Adipose tissue (tissue), 3 donors: Measurements from ENCODE around the gene HK1. TPM values are rescaled to one million over a fixed set of nuclear protein-coding genes. Genes with fewer than 3 reads are reported as not detected.
"Not testable (repeated sequence)": the region's sequence is repeated elsewhere in the genome, so short reads cannot be mapped to it uniquely, and the experiment has no call there.

Experiments used
- H3K27ac ChIP-seq: one replicate; pipeline ENCODE4 v1.5.1; 2013; ENCODE audit warnings: low read depth, low read length
- WGBS, 3 donors: extraction: QIAGEN DNeasy Blood & Tissue Kit; methylation state at CpG; one replicate each; pipeline ENCODE4 v1.1.7; 2013; 5-methylcytosine and 5-hydroxymethylcytosine counted together
- polyA plus RNA-seq, 3 donors: library from polyadenylated mRNA; stranded (reverse); fragments of 200-250 nt; gene quantifications; one replicate each; pipeline ENCODE4 v1.2.3, GENCODE V29; 2013
- donor health status: healthy with polysubstance abuse.
- donor health status: Bipolar disorder and iron deficiency.
- donor health status: healthy.

The HK1 gene
- polyA plus RNA-seq, 3 donors: 12.2 to 52.5 (median 29.6) TPM

DNA sequence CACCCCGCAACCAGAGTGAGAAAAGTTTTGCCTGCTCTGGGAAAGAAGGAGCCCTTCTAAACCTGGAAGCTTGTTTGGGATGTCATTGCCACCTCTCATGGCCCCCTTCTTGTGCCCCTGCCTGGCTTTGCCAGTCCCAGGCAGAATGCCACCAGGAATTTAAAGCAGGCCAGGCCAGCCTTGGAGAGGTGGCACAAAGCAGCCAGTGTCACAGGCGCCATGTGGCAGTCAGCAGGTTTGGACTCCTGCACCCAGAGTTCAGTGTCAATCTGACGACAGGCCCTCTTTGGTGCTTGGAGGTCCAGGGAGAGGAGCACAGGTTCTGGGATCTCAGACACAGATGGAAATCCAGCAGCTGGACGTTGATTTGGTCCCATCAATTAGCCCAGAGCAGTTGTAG, 12.7 kb downstream of the HK1 start:
- WGBS, 3 donors: 83 to 93% (median 92%) methylated on average over 4 of the region's 4 CpGs
- no peak overlapping the region for H3K27ac ChIP-seq

GRCh38 chr10:69292459-69292858, 14.2 kb downstream of the HK1 start:
- H3K27ac ChIP-seq: no peak overlapping the region
- WGBS, 3 donors: 57 to 71% (median 63%) methylated on average over 3 of the region's 3 CpGs

DNA sequence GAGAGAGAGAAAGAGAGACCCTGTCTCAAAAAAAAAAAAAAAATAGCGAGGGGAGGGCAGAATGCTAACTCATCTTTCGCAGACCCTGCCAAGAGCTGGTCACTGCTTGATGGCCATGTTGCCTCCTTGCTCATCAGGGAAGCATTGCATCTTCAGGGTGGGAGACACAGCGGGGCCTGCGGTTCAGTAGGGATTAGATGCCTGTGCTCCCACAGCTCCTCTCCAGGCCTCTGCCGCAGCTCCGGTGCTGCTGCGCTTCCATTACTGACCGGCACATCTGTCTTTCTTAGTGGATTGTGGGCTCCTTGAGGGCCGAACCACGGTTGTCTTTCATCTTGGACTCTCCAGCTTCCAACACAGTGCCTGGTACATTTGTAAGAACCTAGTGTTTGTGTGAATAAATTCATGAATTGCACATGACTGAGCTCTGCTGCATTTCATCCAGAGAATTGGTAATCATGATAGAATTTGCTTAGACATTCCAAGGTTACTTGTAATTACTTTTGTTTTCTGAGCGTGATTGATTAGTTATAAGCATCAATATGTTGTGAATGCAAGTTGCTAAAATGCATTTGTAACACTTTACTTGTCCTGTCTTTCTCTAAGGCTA, 16.8 kb downstream of the HK1 start:
- 86 to 93% (median 90%) methylated on average over 11 of the region's 11 CpGs for WGBS, 3 donors

GRCh38 chr10:69303632-69304051, 25.3 kb downstream of the HK1 start:
- H3K27ac ChIP-seq: no peak overlapping the region
- 96 to 99% (median 99%) methylated on average over 3 of the region's 3 CpGs for WGBS, 3 donors

More for the DNA sequence above, 16.8 kb downstream of the HK1 start:
- no peak overlapping the region for H3K27ac ChIP-seq

DNA sequence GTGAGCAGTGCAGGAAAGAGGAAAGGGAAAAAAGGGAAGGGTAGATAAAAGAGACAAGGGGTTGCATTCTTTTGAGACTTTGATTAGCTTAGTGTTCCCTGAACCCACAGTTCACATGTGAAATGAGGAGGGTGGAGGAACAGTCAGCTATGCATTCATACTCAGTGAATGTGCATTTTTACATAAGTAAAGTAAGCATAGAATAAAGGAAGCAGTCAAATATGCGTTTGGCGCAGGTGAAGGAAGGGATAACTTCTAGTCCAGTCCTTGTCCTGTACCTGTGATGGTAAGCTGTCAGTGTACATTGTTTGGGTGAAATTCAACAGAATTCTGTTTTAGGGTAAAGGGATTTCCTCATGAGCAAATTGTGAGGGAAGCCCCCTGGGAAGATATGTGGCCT, 28.1 kb downstream of the HK1 start:
- 91 to 97% (median 93%) methylated on average over 2 of the region's 2 CpGs for WGBS, 3 donors
- H3K27ac ChIP-seq: no peak overlapping the region

- WGBS, 3 donors: 68 to 88% (median 87%) methylated on average over 4 of the region's 4 CpGs
These were observed 29.1 kb downstream of the HK1 start for GRCh38 chr10:69307434-69307833.

DNA sequence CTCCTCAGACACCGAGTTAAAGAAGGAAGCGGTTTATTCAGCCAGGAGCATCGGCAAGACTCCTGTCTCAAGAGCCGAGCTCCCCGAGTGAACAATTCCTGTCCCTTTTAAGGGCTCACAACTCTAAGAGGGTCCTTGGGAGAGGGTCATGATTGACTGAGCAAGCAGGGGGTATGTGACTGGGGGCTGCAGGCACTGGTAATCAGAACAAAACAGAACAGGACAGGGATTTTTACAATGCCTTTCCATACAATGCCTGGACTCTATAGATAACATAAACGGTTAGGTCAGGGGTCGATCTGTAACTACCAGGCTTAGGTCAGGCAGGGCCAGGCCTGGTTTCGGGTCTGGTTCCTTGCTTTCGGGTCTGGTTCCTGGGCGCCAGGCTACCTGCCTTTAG, 30.0 kb downstream of the HK1 start:
- not testable (repeated sequence) for H3K27ac ChIP-seq
- 93 to 95% (median 94%) methylated on average over 10 of the region's 10 CpGs for WGBS, 3 donors

More at GRCh38 chr10:69307434-69307833, 29.1 kb downstream of the HK1 start:
- H3K27ac ChIP-seq: no peak overlapping the region

GRCh38 chr10:69311309-69311708, 33.0 kb downstream of the HK1 start:
- no peak overlapping the region for H3K27ac ChIP-seq
- 32 to 53% (median 50%) methylated on average over 4 of the region's 4 CpGs for WGBS, 3 donors

DNA sequence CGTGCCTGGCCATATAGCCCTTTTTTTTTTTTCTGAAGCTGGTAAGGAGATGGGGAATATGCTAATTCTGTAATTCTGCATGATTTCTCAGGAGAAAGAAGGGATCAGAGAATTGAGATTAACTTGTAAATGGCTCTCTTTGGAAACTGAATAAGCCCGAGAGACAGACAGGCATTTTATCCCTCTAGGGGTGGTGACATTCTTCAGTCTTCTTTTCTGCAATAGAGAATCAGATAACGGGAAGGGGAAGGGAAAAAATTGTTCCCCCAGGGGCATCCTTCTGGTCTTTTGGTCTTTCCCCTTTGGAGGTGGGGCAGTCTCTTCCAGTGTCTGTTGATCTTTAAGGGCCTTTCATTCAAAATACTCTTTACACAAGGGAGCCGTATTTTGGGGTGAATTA, 34.2 kb downstream of the HK1 start:
- no peak overlapping the region for H3K27ac ChIP-seq
- 84 to 88% (median 87%) methylated on average over 4 of the region's 4 CpGs for WGBS, 3 donors

DNA sequence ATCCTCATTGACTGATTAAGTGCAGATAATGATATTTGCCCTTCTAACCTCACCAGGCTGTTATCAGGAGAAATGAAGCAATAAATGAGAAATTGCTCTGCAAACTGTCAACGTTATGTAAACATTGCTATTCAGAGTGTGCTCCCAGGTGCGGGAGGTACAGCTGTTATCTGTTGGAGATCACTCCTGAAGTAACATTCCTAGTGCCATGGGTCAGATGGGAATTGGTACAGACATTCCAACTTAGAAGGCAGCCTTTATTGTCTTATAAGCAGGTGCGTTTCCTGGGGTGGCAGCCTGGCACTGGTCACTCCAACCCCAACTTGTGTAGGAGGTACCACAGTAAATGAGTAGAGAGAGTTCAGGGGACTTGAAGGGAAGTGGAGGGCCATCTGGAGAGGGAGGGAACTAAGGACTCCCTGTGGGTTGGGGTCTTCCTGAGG, 36.8 kb downstream of the HK1 start:
- no peak overlapping the region for H3K27ac ChIP-seq
- 54 to 80% (median 79%) methylated on average over 3 of the region's 3 CpGs for WGBS, 3 donors

GRCh38 chr10:69315610-69316312, 37.5 kb downstream of the HK1 start:
- no peak overlapping the region for H3K27ac ChIP-seq
- WGBS, 3 donors: 80 to 89% (median 82%) methylated on average over 6 of the region's 6 CpGs

DNA sequence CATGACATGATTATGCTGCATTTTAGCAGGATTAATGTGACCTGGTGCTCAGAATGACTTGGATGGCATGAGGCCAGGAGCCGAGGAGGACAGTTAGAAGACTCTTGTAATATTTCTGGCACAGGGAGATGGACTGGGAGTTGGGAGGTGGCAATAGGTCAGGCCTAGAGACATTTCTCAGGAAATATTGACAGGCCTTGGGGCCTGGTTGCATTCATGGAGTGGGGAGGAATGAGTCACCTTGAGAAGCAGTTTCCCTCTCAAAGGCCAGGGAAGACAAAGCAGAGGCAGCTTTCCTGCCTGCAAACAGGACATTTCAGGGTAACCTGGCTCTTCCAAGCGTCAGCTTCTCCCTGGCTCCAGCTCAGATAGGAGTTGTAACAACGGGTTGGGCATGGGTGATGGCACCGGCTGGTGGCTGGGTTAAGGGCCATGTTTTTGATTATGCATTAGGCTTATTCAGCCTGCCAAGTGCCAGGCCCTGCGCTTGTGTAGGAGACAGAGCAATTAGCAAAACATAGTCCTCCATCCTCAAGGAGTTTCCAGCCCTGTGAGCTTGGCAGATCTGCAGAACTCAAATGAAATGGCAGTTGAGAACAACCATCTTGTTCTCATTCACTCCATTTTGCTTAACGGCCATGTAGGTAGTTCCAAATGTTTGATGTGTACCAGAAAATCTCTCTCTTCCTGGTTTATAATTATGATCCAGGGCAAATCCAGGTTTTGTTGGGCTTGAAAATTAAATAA, 38.2 kb downstream of the HK1 start:
- H3K27ac ChIP-seq: no peak overlapping the region
- WGBS, 3 donors: 64 to 82% (median 69%) methylated on average over 6 of the region's 6 CpGs

DNA sequence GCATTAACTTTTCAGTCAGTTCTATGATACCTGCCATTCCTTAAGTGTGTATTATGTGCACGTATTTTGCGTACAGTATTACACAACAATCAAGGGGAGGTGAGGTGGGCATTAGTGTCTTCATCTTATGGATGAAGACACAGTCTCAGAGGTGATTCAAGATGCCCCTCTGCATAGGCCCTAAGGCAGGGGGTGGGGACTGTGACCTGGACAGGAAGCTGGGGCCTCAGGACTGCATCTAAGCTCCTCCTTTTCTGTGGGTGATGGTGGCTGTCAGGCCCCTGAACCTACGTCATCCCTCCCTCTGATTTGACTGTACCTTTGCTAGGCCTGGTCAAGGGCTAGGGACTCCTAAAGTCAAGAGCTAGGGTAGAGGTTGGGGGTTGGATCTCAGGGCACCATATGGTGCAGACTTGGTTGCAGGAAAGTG, 38.9 kb downstream of the HK1 start:
- WGBS, 3 donors: 82 to 99% (median 93%) methylated on average over 3 of the region's 3 CpGs

GRCh38 chr10:69317626-69318105, 39.4 kb downstream of the HK1 start:
- H3K27ac ChIP-seq: no peak overlapping the region
- WGBS, 3 donors: 44 to 64% (median 54%) methylated on average over 8 of the region's 8 CpGs

More for the DNA sequence above, 38.9 kb downstream of the HK1 start:
- no peak overlapping the region for H3K27ac ChIP-seq

DNA sequence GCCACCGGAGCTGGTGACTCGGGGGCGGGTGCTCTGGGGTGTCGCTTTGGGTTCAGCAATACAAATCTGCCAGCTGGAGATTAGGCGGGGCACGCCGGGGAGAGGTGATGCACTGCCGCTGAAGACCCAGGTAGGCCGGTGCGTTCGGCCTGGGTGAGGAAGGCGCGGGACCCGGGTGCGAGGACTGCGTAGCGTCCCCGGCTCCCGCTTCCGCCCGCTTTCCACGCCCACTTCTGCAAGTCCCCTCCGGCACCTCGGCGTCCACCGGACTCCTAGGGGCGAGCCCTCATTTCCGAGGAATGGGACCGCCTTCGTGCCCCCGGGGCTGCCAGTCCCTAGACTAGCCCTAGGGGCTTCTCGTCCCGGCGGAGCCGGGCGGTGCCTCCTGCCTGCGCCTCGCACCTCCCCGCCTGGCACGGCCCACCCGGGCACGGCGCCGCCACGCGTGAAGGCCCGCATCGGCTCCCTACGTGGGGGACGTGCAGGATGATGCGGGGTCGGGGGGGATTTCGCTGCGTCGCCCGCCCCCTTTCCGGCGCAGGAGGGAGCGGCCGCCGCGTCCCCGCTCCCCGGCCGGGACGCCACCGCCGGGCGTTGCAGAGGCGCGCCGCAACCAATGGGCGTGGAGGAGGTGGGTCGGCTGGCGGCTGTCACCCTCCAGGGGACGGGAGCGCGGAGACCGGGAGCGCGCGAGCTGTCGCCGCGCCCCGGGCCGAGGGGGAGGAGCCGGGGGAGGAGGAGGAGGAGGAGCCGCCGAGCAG, 40.0 kb downstream of the HK1 start:
- no peak overlapping the region for H3K27ac ChIP-seq
- WGBS, 3 donors: 2 to 14% (median 2%) methylated on average over 54 to 90 of the region's 90 CpGs

GRCh38 chr10:69318867-69319727, 40.8 kb downstream of the HK1 start:
- 0 to 3% (median 1%) methylated on average over 63 to 73 of the region's 73 CpGs for WGBS, 3 donors
- peak overlapping the region; percentile 84 for H3K27ac ChIP-seq

DNA sequence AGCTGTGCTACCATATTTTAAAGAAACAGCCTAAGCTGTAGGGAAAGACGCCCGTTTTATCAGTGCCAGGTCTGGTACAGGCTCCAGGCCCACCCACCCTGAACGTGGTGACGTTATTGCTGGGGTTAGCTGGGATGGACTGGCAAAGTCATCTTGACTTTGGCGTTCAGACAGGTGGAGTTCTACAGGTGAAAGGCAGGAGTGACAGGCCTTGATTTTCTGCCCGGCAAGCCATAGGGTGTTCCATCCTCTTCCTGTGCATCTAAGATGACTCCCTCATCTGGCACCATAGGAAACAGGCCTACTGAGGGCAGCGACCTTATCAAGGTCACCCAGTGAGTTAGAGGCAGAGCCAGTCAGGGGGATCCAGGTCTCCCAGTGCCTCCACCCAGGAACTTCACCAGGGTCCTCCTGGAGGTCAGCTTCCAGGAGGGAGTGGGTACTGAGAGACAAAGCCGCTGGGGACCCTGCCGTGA, 41.6 kb downstream of the HK1 start:
- 61 to 72% (median 72%) methylated on average over 9 of the region's 9 CpGs for WGBS, 3 donors
- H3K27ac ChIP-seq: peak overlapping the region; percentile 21
